ENCODE results near the gene TLE1.

- TF ChIP-seq CTCF (IDR thresholded peaks at IDR 0.05; ENCODE audit: low read depth, low read length) (no peak), MYC (IDR thresholded peaks at IDR 0.05; ENCODE audit: low read depth, low read length) (no peak)
These were observed 105.2 kb downstream of the TLE1 start for GRCh38 chr9:81584099-81584498.

All from NB4 (cell line).